Measurements from ENCODE around the gene SLA2.
"Not testable (repeated sequence)": the region's sequence is repeated elsewhere in the genome, so short reads cannot be mapped to it uniquely, and the experiment has no call there.

SLA2 gene

DNA sequence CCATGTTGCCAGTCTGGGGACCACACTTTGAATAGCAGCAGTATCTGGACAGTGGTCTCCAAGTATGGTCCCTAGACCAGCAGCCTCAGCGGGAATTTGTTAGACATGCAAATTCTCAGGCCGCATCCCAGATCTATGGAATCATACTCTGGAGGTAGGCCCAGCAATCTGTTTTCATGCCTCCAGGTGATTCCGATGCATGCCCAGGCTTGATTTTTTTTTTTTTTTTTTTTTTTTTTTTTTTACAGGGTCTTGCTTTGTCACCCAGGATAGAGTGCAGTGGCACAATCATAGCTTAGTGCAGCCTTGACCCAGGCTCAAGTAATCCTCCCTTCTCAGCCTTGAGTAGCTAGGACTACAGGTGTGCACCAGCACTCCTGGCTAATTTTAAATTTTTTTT, 682 bp upstream of the SLA2 start:
- in situ Hi-C loops (cut with MboI; ENCODE audit: low sequenced_read_pairs), result no loop called here

DNA sequence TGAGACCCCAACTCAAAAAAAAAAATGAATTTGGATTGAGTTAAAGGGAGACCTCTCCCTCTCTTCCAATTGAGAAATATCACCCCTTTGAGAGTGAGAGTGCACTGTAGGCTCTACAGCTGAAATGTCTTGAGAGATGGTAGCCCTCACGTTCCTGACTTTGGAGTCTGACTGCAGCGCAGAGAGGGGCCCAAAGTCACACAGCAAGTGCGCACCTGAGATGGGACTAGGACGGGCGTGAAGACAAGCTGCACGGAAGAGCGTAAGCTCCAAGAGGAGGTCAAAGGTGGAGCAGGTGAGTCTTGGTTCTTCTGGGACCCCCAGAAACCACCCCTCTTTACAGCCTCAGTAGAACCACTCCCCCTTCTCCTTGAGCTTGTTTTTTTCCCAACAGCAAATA, 643 bp downstream of the SLA2 start:
- in situ Hi-C loops (cut with MboI; ENCODE audit: low sequenced_read_pairs), result no loop called here

DNA sequence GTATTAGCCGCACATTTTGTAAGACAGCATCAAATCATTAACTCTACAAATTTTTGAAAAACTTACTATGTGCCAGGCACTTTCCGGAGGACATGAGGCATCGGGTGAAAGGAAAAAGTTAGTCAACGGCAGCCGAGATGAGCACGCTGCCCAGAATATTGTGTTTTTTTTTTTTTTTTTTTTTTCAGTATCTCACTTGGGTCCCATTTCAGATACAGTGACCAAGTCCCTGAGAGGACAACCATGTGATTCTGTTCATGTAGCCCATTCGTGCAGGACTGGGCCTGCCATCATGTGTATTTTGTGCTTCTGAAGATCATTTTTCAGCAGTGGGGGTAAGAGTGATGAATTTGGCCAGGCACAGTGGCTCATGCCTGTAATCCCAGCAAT, 1.3 kb downstream of the SLA2 start:
- in situ Hi-C loops (cut with MboI; ENCODE audit: low sequenced_read_pairs), result no loop called here

DNA sequence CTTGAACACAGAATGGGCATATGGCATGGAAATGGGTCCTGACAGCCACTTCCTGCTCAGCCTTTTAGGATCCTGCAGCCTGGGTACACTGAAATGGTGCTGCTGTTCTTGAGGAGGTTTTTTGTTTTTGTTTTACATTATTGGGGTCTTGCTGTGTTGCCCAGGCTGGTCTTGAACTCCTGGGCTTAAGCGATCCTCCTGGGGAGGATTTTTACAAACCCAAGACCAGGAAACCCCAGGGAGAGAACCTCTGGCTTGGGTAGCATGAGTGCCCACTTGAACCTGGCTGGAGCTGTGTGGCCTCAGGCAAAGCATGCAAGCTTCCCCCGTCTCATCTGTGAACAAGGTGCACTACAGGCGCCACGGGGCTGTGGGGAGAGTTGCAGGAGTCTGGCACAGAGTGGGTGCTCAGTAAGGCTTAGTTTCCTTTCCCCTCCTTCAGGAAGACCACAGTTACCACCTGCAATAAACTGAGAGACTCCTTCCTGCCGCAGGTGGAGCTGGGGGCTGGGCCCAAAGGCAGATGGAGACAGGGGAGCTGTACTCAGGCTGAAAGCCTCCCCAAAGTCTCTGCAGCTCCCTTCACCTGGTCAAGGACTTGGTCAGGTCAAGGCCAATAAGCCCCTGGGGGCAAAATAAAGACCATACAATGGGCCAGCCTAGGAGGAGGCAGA, 1.8 kb downstream of the SLA2 start:
- in situ Hi-C loops (cut with MboI; ENCODE audit: low sequenced_read_pairs), result no loop called here

DNA sequence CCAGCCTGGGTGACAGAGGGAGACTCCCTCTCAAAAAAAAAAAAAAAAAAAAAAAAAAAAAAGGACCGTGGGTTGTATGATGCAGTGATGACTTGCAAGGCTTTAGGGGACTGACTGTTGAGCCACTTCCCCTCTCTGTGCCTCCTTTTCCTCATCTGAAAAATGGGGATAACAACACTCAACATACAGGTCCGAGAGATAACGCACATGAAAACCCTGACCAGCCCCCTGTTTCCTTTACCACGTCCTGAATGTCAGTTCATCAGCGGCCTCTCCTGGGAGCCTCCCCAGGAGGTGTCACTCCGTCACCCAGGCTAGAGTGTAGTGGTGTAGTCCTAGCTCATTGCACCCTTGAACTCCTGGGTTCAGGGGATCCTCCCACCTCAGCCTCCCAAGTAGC, 3.9 kb downstream of the SLA2 start:
- in situ Hi-C loops (cut with MboI; ENCODE audit: low sequenced_read_pairs), result no loop called here

DNA sequence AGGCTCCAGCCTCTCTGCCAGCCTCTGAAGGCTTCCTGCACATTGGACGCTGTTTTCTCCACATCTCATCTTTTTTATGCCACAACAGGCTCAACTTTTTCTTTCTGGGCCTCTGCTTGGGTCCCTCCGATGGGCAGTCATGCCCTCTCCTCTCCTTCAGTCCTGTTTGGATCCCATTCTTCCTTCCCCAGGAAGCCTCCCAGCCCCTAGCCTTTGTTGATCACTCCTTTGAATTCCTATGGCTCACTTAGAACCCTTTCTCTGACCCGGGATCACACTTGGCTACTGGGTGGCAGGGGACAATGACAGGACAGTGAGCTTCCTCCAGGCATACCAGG, 4.5 kb downstream of the SLA2 start:
- in situ Hi-C loops (cut with MboI; ENCODE audit: low sequenced_read_pairs), result no loop called here

DNA sequence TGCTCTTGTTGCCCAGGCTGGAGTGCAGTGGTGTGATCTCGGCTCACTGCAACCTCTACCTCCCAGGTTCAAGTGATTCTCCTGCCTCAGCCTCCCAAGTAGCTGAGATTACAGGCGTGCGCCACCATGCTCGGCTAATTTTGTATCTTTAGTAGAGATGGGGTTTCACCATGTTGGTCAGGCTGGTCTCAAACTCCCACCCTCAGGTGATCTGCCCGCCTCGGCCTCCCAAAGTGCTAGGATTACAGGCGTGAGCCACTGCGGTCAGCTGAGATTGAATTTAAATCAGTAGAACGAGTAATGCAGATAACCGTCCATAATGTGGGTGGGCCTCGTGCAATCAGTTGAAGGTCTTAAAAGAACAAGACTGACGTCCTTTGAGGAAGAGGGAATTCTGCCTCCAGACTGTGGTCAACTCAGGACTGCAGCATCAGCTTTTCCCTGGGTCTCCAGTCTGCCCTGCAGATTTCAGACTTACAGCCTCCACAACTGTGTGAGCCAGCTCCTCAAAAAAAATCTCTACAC, 7.1 kb downstream of the SLA2 start:
- in situ Hi-C loops (cut with MboI; ENCODE audit: low sequenced_read_pairs), result not testable (repeated sequence)

DNA sequence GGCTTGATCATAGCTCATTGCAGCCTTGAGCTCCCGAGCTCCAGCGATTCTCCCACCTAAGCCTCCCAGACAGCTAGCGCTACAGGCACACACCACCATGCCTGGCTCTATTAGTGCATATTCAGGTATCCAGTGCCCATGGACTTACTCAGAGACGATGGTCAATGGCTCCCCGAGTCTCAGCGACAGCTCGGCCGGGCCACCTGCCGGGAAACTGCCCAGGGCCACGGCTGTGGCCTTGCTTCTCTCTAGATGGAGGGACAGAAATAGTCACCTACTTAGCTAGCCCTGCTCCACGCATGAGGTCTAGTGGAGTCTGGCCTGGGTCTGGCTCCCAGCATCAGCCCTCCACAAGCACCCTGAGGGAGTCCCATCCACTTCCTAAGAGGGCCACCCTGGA, 11.7 kb downstream of the SLA2 start:
- in situ Hi-C loops (cut with MboI; ENCODE audit: low sequenced_read_pairs), result no loop called here

DNA sequence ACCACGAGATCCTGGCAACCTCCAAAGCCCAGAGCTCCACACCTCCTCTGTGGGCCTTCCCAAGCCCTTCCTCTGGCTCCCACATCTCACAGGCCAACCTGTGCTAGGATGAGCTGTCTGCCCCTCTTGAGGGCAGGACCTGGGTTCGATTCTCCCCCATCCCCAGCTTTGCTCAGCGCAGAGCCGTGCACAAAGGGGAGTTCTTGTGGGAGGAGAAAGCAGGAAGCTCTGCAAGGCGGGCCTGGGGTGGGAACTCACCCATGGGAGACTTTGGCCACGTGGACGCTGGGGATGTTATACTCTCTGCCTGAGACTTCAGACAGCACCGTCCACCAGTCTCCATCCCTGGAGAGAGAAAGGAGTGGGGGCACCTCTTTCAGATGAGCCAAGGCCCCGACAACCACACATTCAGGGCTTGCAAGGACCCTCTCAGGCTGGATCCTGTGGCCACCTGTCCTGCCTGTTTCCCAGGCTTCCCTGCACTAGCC, 12.7 kb downstream of the SLA2 start:
- in situ Hi-C loops (cut with MboI; ENCODE audit: low sequenced_read_pairs), result no loop called here

DNA sequence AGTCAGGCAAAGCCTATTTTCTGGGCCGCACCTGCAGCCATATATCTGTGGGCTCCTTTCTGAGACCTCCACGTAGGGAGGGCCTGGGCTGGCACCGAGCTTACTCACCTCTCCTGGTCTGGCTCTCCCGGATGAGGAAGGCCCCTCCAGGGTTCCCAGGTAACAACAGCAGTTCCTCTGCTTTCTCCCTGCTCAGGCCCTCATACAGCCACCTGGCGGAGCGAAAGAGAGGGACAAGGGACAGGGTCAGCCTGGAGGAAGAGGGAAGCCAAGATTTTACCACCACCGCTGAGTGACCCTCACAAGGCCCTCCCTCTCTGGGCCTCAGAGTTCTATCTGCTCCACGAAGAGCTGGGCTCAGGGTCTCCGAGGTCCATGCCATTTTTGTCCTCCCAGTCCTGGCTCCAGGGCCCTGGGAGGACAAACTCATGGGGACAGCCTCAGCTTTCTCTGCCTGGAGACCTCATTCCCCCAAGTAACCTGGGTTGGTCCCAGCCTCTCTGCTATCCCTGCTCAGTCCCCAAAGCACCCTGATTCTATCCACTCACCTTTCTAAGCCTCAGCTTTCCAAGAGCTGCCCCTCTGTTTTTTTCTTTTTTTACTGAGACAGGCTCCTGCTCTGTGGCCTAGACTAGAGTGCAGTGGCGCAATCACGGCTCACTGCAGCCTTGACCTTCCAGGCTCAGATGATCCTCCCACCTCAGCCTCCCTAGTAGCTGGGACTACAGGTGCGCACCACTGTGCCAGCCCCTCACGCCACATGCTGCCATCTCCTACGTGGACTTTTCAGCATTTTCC, 13.3 kb downstream of the SLA2 start:
- in situ Hi-C loops (cut with MboI; ENCODE audit: low sequenced_read_pairs), result no loop called here

DNA sequence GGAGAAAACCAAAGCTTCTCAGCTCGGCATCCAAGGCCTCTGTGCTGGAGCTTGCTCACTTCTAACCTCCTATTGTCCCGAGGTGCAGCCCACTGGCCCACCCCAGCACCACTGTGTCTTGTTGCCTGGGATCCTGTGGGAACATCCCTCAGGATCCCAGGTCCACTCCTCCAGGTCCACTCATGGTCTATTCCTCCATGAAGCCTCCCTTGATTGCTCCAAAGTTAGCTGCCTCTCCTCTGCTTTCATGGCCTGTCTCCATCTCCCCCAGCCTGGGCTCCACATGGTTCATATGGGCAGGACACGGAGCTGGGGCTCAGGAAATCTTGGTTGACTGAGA, 13.9 kb downstream of the SLA2 start:
- in situ Hi-C loops (cut with MboI; ENCODE audit: low sequenced_read_pairs), result no loop called here

DNA sequence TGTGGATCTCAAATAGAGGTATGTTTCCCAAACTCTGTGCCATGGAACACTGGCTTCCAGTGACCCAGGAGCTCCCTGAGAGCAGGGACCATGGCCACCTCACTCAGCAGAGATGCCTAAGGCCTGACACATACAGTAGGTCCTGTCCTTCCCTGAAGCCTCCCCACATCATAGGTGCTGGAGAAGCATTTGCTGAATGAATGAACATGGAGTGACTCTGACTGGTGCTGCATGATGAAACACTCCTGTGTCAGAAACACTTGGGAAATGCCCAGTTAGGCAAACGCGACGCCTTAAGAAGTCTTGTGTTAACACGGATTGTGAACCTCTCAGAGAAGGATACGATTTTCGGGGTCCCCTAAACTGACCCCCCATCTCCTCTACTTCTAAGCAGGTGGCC, 14.3 kb downstream of the SLA2 start:
- in situ Hi-C loops (cut with MboI; ENCODE audit: low sequenced_read_pairs), result no loop called here

DNA sequence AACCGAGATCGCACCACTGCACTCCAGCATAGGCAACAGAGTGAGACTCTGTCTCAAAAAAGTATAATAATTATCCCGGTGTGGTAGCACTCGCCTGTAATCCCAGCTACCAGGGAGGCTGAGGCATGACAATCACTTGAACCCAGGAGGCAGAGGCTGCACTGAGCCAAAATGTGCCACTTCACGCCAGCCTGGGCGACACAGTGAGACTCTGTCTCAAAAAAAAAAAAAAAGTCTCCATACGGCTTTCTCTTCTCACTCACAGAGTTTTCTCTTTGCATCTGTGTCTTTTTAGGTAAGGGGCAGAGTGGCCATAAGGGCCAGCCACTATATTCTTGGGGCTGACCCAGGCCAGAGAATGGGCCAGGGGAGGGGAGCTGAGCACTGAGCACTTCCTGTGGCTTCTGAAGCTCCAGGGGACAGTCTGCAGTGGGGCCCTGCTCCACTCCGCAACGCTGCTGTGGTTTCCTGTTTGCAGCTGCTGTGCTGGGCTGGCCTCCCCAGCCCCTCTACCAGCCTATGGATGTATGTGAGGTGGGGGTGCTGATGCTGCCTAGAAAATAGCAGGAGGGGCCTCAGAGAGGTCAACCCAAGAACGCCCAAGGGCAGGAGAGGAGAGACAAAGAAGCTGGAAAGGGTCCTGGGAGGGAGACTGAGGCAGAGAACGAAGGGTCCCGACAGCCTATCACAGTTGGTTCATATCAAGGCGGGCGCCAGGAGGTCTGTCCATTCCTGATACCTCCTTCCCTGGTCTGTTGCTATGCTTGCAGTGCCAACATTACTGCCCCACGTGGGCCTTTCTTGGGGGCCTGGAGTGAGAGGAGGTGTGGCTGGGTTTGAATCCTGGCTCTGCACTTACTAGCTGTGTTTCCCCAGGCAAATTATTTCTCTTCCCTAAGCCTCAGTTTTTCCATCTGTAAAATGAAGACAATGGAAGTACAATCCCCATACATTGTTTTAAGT, 16.0 kb downstream of the SLA2 start:
- in situ Hi-C loops (cut with MboI; ENCODE audit: low sequenced_read_pairs), result no loop called here

DNA sequence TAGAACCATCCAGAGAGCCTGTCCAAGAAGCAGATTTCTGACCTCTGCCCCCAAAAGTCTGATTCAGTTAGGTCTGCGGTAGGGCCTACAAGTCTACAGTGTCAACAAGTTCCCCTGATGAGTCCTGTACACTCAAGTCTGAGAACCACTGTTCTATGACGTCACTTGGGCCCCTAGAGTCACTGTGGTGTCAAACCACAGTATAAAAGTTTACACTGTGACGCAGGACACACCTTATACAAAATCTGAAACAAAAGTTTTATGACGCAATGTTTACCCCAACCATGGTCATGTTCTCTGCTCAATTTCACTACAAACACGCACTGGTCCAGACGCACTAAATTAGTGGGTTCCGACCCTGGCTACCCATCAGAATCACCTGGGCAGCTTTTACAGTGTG, 17.9 kb downstream of the SLA2 start:
- in situ Hi-C loops (cut with MboI; ENCODE audit: low sequenced_read_pairs), result no loop called here

DNA sequence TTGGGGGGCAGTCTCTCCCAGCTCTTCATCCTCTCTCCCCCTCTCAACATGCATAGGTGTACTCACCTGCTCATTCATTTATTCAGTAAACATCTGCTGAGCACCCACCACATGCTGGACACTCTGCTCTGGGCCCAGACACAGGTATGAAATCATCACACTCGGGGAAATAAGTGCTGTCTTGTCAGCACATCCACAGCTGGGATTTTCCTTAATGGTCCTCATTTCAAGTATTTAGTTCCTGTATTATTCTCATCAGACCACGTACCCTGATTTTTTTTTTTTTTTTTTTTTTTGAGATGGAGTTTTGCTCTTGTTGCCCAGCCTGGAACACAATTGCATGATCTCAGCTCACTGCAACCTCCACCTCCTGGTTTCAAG, 21.1 kb downstream of the SLA2 start:
- in situ Hi-C loops (cut with MboI; ENCODE audit: low sequenced_read_pairs), result no loop called here

DNA sequence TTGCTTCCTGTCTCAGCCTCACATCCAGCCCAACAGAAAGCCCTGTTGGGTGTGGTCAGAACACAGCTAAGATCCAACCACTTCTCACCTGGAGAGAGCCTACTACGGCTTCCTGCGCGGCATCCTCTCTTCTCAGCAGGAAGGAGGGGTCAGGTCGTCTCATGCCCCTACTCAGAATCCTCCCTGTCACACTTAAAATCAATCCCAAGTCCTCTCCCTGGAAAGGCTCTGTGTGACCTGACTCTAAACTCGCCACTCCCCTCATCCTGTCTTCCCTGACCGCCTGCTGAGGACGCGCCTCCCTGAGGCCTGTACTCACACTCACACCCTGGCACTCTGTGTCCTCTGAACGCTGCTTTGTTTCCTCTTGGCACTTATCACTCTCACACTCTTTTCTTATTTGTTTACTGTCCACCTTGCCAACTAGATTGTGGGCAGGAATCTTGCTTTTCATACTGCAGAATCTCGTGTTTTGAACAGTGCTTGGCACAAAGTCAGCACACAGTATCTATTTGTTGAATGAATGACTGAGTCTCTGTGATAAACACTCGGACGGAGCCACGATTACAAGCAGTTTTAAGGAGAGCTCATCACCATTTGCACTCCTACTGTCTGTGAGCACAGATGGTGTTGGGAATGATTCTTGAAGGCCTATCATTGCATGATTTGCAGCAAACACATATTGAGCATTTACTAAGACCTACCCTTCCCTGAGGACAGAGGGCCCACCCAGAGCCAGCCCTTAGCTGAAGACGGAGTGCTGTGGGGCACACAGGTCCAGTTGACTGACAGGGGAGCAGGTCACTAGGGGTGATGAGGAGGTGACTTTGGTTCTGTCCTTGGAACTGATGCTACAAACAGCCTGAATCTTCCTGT, 21.7 kb downstream of the SLA2 start:
- in situ Hi-C loops (cut with MboI; ENCODE audit: low sequenced_read_pairs), result no loop called here

DNA sequence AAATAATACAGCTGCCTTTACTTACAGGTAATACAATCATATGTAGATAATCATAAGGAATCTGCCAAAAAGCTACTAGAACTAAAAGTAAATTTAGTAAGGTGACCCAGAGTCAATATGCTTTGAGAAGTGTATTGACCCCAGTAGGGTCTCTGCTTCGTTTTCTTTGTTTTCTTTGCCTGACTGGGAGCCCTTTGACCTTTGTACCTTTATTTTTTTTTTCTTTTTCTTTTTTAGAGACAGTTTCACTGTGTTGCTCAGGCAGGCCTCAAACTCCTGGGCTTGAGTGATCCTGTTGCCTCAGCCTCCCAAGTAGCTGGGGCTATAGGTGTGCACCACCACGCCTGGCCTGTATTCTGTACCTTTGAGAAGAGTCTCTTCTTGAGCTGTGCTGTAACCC, 22.6 kb downstream of the SLA2 start:
- in situ Hi-C loops (cut with MboI; ENCODE audit: low sequenced_read_pairs), result no loop called here

DNA sequence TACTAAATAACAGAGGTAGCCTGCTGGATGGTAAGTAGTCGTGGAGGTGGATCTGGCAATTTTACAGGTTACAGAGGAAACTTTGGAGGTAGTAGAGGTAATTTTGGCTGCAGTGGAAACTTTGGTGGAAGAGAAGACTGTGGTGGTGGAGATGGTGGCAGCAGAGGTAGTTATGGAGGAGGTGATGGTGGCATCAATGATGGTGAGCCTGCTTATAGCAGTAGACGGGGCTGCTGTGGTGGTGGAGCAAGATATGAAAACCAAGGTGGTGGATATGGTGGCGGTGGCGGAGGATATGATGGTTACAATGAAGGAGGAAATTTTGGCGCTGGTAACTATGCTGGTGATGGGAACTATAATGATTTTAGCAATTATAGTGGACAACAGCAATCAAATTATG, 25.1 kb downstream of the SLA2 start:
- in situ Hi-C loops (cut with MboI; ENCODE audit: low sequenced_read_pairs), result no loop called here

DNA sequence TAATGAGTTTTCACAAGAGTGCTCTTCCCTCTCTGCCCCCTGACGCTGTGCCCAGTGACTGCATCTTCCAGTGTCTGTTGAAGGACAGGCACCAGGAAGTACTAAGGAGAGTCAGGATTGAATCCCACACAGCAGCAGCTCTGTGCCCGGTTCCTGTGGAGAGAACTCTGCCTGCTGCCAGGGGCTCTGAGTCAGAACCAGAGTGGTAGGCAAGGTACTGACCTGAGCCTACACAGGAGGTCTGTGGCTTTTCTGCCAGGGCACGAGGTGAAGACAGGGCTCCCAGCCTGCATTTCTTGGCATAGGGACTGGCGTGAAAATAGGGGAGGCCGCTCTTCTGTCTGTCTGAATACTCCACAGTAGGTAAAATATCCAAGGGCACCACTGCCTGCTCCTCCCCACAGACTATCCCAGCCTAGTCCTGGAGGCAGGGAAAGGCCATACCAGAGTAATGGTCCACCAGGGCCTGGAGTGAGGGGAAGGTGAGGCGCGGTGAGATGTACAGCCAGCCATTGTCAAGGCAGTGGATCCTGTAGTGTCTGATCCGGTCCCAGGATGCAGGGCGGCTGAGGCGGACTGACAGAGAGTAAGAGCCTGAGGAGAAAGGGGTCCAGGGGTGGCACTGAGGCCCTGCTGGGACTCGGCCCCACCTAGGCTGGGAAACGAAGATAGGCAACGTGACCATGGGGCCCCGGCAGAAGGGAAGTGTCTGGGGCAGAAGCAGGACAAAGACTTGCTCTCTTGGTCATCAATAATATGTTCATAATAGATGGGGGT, 31.0 kb downstream of the SLA2 start:
- in situ Hi-C loops (cut with MboI; ENCODE audit: low sequenced_read_pairs), result no loop called here

DNA sequence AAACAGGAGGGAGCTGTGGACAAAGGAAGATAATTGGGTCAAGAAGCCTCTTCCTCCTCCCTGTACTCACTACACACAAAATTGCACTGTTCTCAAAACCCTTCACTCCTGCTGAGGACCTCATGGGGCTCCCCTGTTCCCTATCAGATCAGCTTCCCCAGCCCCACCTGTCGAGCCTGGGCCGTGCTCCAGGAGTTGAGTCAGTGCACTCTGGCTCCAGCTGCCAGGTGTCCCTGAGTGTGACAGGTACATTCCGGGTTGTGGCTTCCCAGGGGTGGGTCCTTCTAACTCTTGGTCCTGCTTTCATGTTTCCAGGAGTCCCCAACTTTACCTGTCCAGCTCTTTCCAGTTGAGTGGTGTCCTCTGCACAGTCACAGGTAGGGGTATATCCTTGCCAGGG, 32.0 kb downstream of the SLA2 start:
- in situ Hi-C loops (cut with MboI; ENCODE audit: low sequenced_read_pairs), result no loop called here

All from hTERT RPE-1 (cell line).